ENCODE data around the gene SUPT4H1. TPM values are rescaled to one million over a fixed set of nuclear protein-coding genes. Genes with fewer than 3 reads are reported as not detected.

Gene SUPT4H1
- total and polyA plus RNA-seq, 7 donors, result 50.5 to 114 (median 65.3) TPM

- H3K27ac ChIP-seq, result no peak overlapping the region
- DNase-seq, result peak; percentile 58
- H3K4me3 ChIP-seq, result no peak overlapping the region
- intact Hi-C loops (cut with DNase I), result no loop called here
- no peaks in the 10 kb centered on the region for H3K4me1 ChIP-seq
- H3K9me3 ChIP-seq, result no peaks in the 10 kb centered on the region
- no peaks in the 10 kb centered on the region for H3K27me3 ChIP-seq
- 7 to 23% methylated on average over 5 of the region's 5 CpGs for WGBS, 2 donors
- TF ChIP-seq POLR2A (IDR thresholded peaks at IDR 0.05) (no peak), EP300 (IDR thresholded peaks at IDR 0.05) (no peak), POLR2AphosphoS5 (IDR thresholded peaks at IDR 0.05) (no peak)
- TF ChIP-seq, protein P1, sequence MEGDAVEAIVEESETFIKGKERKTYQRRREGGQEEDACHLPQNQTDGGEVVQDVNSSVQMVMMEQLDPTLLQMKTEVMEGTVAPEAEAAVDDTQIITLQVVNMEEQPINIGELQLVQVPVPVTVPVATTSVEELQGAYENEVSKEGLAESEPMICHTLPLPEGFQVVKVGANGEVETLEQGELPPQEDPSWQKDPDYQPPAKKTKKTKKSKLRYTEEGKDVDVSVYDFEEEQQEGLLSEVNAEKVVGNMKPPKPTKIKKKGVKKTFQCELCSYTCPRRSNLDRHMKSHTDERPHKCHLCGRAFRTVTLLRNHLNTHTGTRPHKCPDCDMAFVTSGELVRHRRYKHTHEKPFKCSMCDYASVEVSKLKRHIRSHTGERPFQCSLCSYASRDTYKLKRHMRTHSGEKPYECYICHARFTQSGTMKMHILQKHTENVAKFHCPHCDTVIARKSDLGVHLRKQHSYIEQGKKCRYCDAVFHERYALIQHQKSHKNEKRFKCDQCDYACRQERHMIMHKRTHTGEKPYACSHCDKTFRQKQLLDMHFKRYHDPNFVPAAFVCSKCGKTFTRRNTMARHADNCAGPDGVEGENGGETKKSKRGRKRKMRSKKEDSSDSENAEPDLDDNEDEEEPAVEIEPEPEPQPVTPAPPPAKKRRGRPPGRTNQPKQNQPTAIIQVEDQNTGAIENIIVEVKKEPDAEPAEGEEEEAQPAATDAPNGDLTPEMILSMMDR (IDR thresholded peaks at IDR 0.05), result peak in 3 of 4 experiments; percentile 15 to 40 (median 38)
- peaks cover 0 to 8% (median 0%) of the 10 kb centered on the region in 4 donors for H3K36me3 ChIP-seq
Measured at GRCh38 chr17:58317421-58318064, 34.5 kb downstream of the SUPT4H1 start.

DNA sequence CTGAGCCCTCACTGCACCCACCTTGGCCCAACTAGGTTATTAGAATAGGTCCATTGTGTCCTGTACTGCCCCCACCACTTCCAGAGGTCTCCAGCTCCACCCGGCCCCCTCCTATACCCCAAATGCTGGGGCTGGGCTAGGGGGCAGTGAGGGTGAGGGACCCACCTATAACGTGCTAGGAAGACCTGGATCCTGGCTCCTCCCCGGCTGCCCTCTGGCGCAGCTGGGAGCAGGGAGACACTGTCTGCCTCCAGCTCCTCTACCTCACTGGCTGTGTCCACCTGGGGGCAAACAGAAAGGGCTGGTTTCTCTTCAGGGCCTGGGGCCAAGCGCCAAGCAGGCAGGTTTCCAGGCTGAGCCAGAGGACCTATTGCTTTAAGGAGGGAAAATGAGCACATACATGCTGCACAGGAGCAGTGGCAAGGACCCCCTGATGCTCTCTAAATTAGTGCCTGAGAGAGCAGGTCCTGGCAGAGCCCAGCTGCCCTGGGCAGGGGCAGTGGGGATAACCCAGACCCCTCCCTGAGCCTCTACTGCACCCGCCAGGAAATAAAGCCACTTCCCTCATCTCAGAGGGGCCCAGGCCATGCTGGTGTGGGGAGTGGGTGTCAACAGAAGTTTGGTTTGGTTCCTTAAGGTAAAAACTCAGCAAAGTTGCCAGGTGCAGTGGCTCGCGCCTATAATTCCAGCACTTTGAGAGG, 35.6 kb downstream of the SUPT4H1 start:
- H3K27me3 ChIP-seq, result no peaks in the 10 kb centered on the region
- peak; percentile 56 for DNase-seq
- intact Hi-C loops (cut with DNase I), result no loop called here
- H3K36me3 ChIP-seq, result no peaks in the 10 kb centered on the region
- no peaks in the 10 kb centered on the region for H3K9me3 ChIP-seq
- TF ChIP-seq POLR2A (IDR thresholded peaks at IDR 0.05) (no peak), EP300 (IDR thresholded peaks at IDR 0.05) (no peak), POLR2AphosphoS5 (IDR thresholded peaks at IDR 0.05) (no peak)
- TF ChIP-seq, protein P1 (IDR thresholded peaks at IDR 0.05), result no peak
- H3K4me3 ChIP-seq, result no peak overlapping the region
- H3K27ac ChIP-seq, result no peak overlapping the region
- 88 to 91% methylated on average over 8 of the region's 8 CpGs for WGBS, 2 donors
- H3K4me1 ChIP-seq, result no peaks in the 10 kb centered on the region

- no peak for DNase-seq
- TF ChIP-seq EP300 (IDR thresholded peaks at IDR 0.05) (no peak), POLR2A (IDR thresholded peaks at IDR 0.05) (no peak), POLR2AphosphoS5 (IDR thresholded peaks at IDR 0.05) (no peak)
- TF ChIP-seq, protein P1 (IDR thresholded peaks at IDR 0.05), result no peak
- no peak overlapping the region for H3K4me3 ChIP-seq
- 93 to 94% methylated on average over 4 of the region's 4 CpGs for WGBS, 2 donors
- no peak overlapping the region for H3K27ac ChIP-seq
- H3K9me3 ChIP-seq, result no peaks in the 10 kb centered on the region
- H3K4me1 ChIP-seq, result no peaks in the 10 kb centered on the region
- no peaks in the 10 kb centered on the region for H3K27me3 ChIP-seq
- no peaks in the 10 kb centered on the region for H3K36me3 ChIP-seq
- intact Hi-C loops (cut with DNase I), result no loop called here
Measured at GRCh38 chr17:58315750-58316149, 36.3 kb downstream of the SUPT4H1 start.

GRCh38 chr17:58315281-58315711, 36.7 kb downstream of the SUPT4H1 start:
- Histone ChIP-seq H3K27me3 (no peaks in the 10 kb centered on the region), H3K4me3 (no peak overlapping the region), H3K27ac (no peak overlapping the region), H3K4me1 (no peaks in the 10 kb centered on the region), H3K9me3 (no peaks in the 10 kb centered on the region), H3K36me3 (no peaks in the 10 kb centered on the region)
- intact Hi-C loops (cut with DNase I), result no loop called here
- 89 to 93% methylated on average over 6 of the region's 6 CpGs for WGBS, 2 donors
- no peak for DNase-seq
- TF ChIP-seq EP300 (IDR thresholded peaks at IDR 0.05) (no peak), POLR2AphosphoS5 (IDR thresholded peaks at IDR 0.05) (no peak), POLR2A (IDR thresholded peaks at IDR 0.05) (no peak)
- TF ChIP-seq, protein P1 (IDR thresholded peaks at IDR 0.05), result no peak

Data from sigmoid colon (tissue), 7 donors.